H9 (cell line): ENCODE results near the gene GAR1. TPM values are rescaled to one million over a fixed set of nuclear protein-coding genes. Genes with fewer than 3 reads are reported as not detected.

ENCODE experiments used
- DNase-seq: peaks from one replicate; pipeline ENCODE4 v3.0.0-alpha.2; 2017
- H2AFZ ChIP-seq: one replicate; pipeline ENCODE4 v1.6.1; 2013; ENCODE audit warnings: mild to moderate bottlenecking, low read length, control low read depth, moderate library complexity
- H2AK5ac ChIP-seq: 2 replicates; pipeline ENCODE4 v1.6.1; 2013; ENCODE audit warnings: low read length, control low read depth, mixed read lengths; ENCODE audit not compliant: insufficient read length
- H2BK120ac ChIP-seq: one replicate; pipeline ENCODE4 v1.6.1; 2013; ENCODE audit warnings: low read depth, mild to moderate bottlenecking, low read length, control low read depth, inconsistent platforms; ENCODE audit not compliant: poor library complexity, severe bottlenecking
- H2BK12ac ChIP-seq: 2 replicates; pipeline ENCODE4 v1.6.1; 2013; ENCODE audit warnings: low read length, control low read depth, mixed read lengths, low read depth; ENCODE audit not compliant: insufficient read length
- H2BK15ac ChIP-seq: 2 replicates; pipeline ENCODE4 v1.6.1; 2013; ENCODE audit warnings: low read depth, low read length, control low read depth
- H2BK20ac ChIP-seq: one replicate; pipeline ENCODE4 v1.6.1; 2013; ENCODE audit warnings: low read depth, mild to moderate bottlenecking, low read length, control low read depth, inconsistent platforms; ENCODE audit not compliant: poor library complexity, severe bottlenecking
- H2BK5ac ChIP-seq: 2 replicates; pipeline ENCODE4 v1.6.1; 2013; ENCODE audit warnings: low read length, control low read depth, mixed read lengths; ENCODE audit not compliant: insufficient read length
- H3K14ac ChIP-seq: 2 replicates; pipeline ENCODE4 v1.6.1; 2013; ENCODE audit warnings: low read length, control low read depth; ENCODE audit not compliant: insufficient read depth
- H3K18ac ChIP-seq: 2 replicates; pipeline ENCODE4 v1.6.1; 2013; ENCODE audit warnings: low read depth, mild to moderate bottlenecking, mixed read lengths, low read length, control low read depth; ENCODE audit not compliant: insufficient read length
- H3K23ac ChIP-seq: 2 replicates; pipeline ENCODE4 v1.6.1; 2013; ENCODE audit warnings: low read length, control low read depth, mixed read lengths, low read depth; ENCODE audit not compliant: insufficient read length
- H3K23me2 ChIP-seq: 2 replicates; pipeline ENCODE4 v1.6.1; 2013; ENCODE audit warnings: low read depth, mild to moderate bottlenecking, mixed read lengths, low read length, control low read depth; ENCODE audit not compliant: insufficient read length, poor library complexity, severe bottlenecking
- H3K27ac ChIP-seq: 2 replicates; pipeline ENCODE4 v1.5.1; 2013; ENCODE audit warnings: low read length, control low read depth, mixed read lengths, low read depth; ENCODE audit not compliant: insufficient read length
- H3K27me3 ChIP-seq: 2 replicates; pipeline ENCODE4 v1.6.1; 2013; ENCODE audit warnings: low read length, control low read depth, inconsistent platforms; ENCODE audit not compliant: insufficient read depth
- H3K4ac ChIP-seq: 2 replicates; pipeline ENCODE4 v1.6.1; 2013; ENCODE audit warnings: low read depth, mild to moderate bottlenecking, control low read depth, inconsistent platforms, low read length, moderate library complexity
- H3K4me1 ChIP-seq: 2 replicates; pipeline ENCODE4 v1.6.1; 2013; ENCODE audit warnings: low read length, control low read depth, inconsistent platforms; ENCODE audit not compliant: insufficient read depth
- H3K4me2 ChIP-seq: 2 replicates; pipeline ENCODE4 v1.6.1; 2013; ENCODE audit warnings: low read length, control low read depth, mixed read lengths; ENCODE audit not compliant: insufficient read length, insufficient read depth
- H3K56ac ChIP-seq: 2 replicates; pipeline ENCODE4 v1.6.1; 2013; ENCODE audit warnings: low read depth, mild to moderate bottlenecking, mixed read lengths, low read length, control low read depth; ENCODE audit not compliant: insufficient read length
- H3K79me1 ChIP-seq: 2 replicates; pipeline ENCODE4 v1.6.1; 2013; ENCODE audit warnings: low read depth, mild to moderate bottlenecking, moderate library complexity, low read length, control low read depth, inconsistent platforms; ENCODE audit not compliant: insufficient read depth, poor library complexity, severe bottlenecking
- H3K79me2 ChIP-seq: 2 replicates; pipeline ENCODE4 v1.6.1; 2013; ENCODE audit warnings: low read length, control low read depth, inconsistent platforms; ENCODE audit not compliant: insufficient read depth
- H3K9ac ChIP-seq: 2 replicates; pipeline ENCODE4 v1.6.1; 2013; ENCODE audit warnings: low read length, control low read depth, mixed read lengths; ENCODE audit not compliant: insufficient read length; ENCODE audit errors: extremely low read depth
- H3K9me3 ChIP-seq: one replicate; pipeline ENCODE4 v1.6.1; 2013; ENCODE audit warnings: low read depth, low read length, inconsistent platforms; ENCODE audit not compliant: control insufficient read depth
- H3T11ph ChIP-seq: one replicate; pipeline ENCODE4 v1.6.1; 2013; ENCODE audit warnings: mild to moderate bottlenecking, low read length, control low read depth, inconsistent platforms
- H4K20me1 ChIP-seq: one replicate; pipeline ENCODE4 v1.6.1; 2013; ENCODE audit not compliant: control insufficient read depth, insufficient read length, insufficient read depth
- H4K5ac ChIP-seq: 2 replicates; pipeline ENCODE4 v1.6.1; 2013; ENCODE audit warnings: low read depth, mild to moderate bottlenecking, mixed read lengths, low read length, control low read depth; ENCODE audit not compliant: insufficient read length
- H4K8ac ChIP-seq: replicated peaks from 2 replicates; pipeline ENCODE4 v1.6.1; 2013; ENCODE audit warnings: low read length, control low read depth, mixed read lengths, low read depth; ENCODE audit not compliant: insufficient read length
- H4K91ac ChIP-seq: 2 replicates; pipeline ENCODE4 v1.6.1; 2013; ENCODE audit warnings: low read depth, mild to moderate bottlenecking, moderate library complexity, mixed read lengths, low read length, control low read depth; ENCODE audit not compliant: insufficient read length
- H3K27ac Mint-ChIP-seq, 3 experiments: 2 replicates in 2 of 3; 3 replicates in 1 of 3; pipeline ENCODE4 v1.8.0; 2020 to 2021; ENCODE audit warnings: mixed read lengths in 3 of 3, mild to moderate bottlenecking in 1 of 3, moderate library complexity in 1 of 3
- H3K27me3 Mint-ChIP-seq: 2 replicates; pipeline ENCODE4 v1.8.0; 2021; ENCODE audit warnings: low read depth, mild to moderate bottlenecking, moderate library complexity, mixed read lengths
- H3K36me3 Mint-ChIP-seq, 3 experiments: 2 replicates in 2 of 3; 3 replicates in 1 of 3; pipeline ENCODE4 v1.8.0; 2020 to 2021; ENCODE audit warnings: low read depth in 3 of 3, mixed read lengths in 3 of 3; ENCODE audit not compliant: insufficient read depth in 1 of 3
- H3K4me1 Mint-ChIP-seq, 2 experiments: 2 replicates each; pipeline ENCODE4 v1.8.0; 2020; ENCODE audit warnings: mixed read lengths in 2 of 2
- H3K4me3 Mint-ChIP-seq, 2 experiments: 2 replicates in 1 of 2; 3 replicates in 1 of 2; pipeline ENCODE4 v1.8.0; 2020 to 2021; ENCODE audit warnings: mild to moderate bottlenecking in 2 of 2, mixed read lengths in 2 of 2, moderate library complexity in 1 of 2
- H3K9me3 Mint-ChIP-seq, 2 experiments: 2 replicates in 1 of 2; 3 replicates in 1 of 2; pipeline ENCODE4 v1.8.0; 2020; ENCODE audit warnings: mild to moderate bottlenecking in 2 of 2, mixed read lengths in 2 of 2, moderate library complexity in 1 of 2
- CTCF ChIP-seq: fragments of 200-600 bp; sonication (generic); conservative IDR thresholded peaks from 3 replicates; pipeline ENCODE4 v1.8.0; 2021; ENCODE audit warnings: antibody characterized with exemption, mild to moderate bottlenecking
- WGBS: extraction: QIAGEN DNeasy Blood & Tissue Kit; methylation state at CpG from one replicate; pipeline ENCODE4 v1.1.7; 2013; ENCODE audit warnings: missing lambda C conversion rate, low lambda C conversion rate, mixed read lengths; ENCODE audit not compliant: insufficient read length; ENCODE audit errors: extremely low coverage; 5-methylcytosine and 5-hydroxymethylcytosine counted together
- total RNA-seq: library from RNA; stranded (reverse); gene quantifications from 2 replicates; pipeline ENCODE4 v1.2.1, GENCODE V29; 2021

Gene GAR1
- total RNA-seq, 1 experiment from 2014 or later, result 45.3 TPM

DNA sequence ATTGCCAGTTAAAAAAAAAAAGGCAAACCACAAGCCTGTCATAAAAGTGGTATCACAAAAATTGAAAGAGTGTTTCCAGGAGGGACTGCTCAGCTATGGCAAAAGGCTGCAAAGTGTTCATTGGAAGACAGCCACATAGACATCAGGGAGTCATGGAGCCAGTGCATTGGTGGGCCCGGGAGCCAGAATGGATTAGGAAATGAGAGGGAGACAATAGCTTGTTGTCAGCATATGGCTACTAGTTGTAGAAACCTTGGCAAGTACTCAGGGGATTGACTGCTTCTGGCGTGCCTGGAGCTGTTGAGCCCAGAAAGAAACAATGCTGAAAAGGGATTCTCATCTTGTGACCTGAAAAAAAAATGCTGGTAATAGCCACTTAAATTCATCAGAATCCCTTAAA, 5.0 kb downstream of the GAR1 start:
- Mint-ChIP-seq H3K27me3 (no peaks in the 10 kb centered on the region), H3K36me3 (peaks cover 41 to 85% (median 71%) of the 10 kb centered on the region in 3 experiments)
- H3K79me2 ChIP-seq, result peaks cover 18% of the 10 kb centered on the region

More for the DNA sequence above, 5.0 kb downstream of the GAR1 start:
- TF ChIP-seq CTCF, result no peak
- Histone ChIP-seq H4K8ac (no peak overlapping the region), H2AK5ac (no peak overlapping the region), H3K23me2 (peaks cover 9% of the 10 kb centered on the region), H3K14ac (no peak overlapping the region), H3K9ac (no peak overlapping the region), H2BK5ac (no peak overlapping the region), H2BK12ac (no peak overlapping the region), H3K27ac (no peak overlapping the region), H3K18ac (no peak overlapping the region), H3K79me1 (peaks cover 6% of the 10 kb centered on the region), H4K20me1 (no peaks in the 10 kb centered on the region), H2BK120ac (no peak overlapping the region), H4K5ac (no peak overlapping the region), H3T11ph (no peak overlapping the region), H3K27me3 (no peaks in the 10 kb centered on the region), H3K56ac (no peak overlapping the region), H2BK20ac (no peak overlapping the region), H4K91ac (no peak overlapping the region), H3K23ac (no peak overlapping the region), H3K4me1 (no peaks in the 10 kb centered on the region), H2AFZ (no peak overlapping the region), H3K4me2 (no peak overlapping the region), H3K4ac (no peak overlapping the region), H3K9me3 (no peaks in the 10 kb centered on the region), H2BK15ac (no peak overlapping the region)
- peaks cover 12 to 18% of the 10 kb centered on the region in 2 experiments for H3K4me1 Mint-ChIP-seq
- DNase-seq, result no peak
- WGBS, result no CpG with 5 or more reads among the region's 2 CpGs
- H3K4me3 Mint-ChIP-seq, result no peak overlapping the region
- H3K27ac Mint-ChIP-seq, result no peak overlapping the region
- peaks cover 0 to 2% of the 10 kb centered on the region in 2 experiments; a peak in 2 of 5 replicates for H3K9me3 Mint-ChIP-seq
